Inflammatory macrophage treated with lipopolysaccharide for 4 hours (primary cell): Measurements from ENCODE around the gene TEKT2.
A peak's percentile ranks its signal among the peaks of the same experiment; 100 is the strongest.

Experiments used
- DNase-seq: peaks from one replicate; pipeline ENCODE4 v3.0.0-alpha.2; 2020

Gene TEKT2

GRCh38 chr1:36088265-36088576 lies 4.3 kb downstream of the TEKT2 start:
- DNase-seq = no peak

GRCh38 chr1:36088577-36089392 lies 4.9 kb downstream of the TEKT2 start, which contains the start of gene ADPRS:
TSS of gene ADPRS (plus strand) at chr1:36088892. CDS start at chr1:36088905, 13 bp downstream.
- peak; percentile 92 for DNase-seq

- peak; percentile 91 for DNase-seq
These were observed 5.7 kb downstream of the TEKT2 start for GRCh38 chr1:36089393-36090121.

GRCh38 chr1:36091141-36091540 lies 7.2 kb downstream of the TEKT2 start:
- DNase-seq = no peak

GRCh38 chr1:36091698-36092097 lies 7.8 kb downstream of the TEKT2 start:
- no peak for DNase-seq

- DNase-seq = no peak
These were observed 8.4 kb downstream of the TEKT2 start for GRCh38 chr1:36092166-36092797.

- no peak for DNase-seq
These were observed 8.9 kb downstream of the TEKT2 start for GRCh38 chr1:36092798-36093185.

GRCh38 chr1:36093226-36093625 lies 9.3 kb downstream of the TEKT2 start:
- no peak for DNase-seq

- DNase-seq = no peak
These were observed 10.0 kb downstream of the TEKT2 start for GRCh38 chr1:36093929-36094328.

GRCh38 chr1:36094621-36095061 lies 10.7 kb downstream of the TEKT2 start:
- no peak for DNase-seq

GRCh38 chr1:36095760-36096405 lies 12.0 kb downstream of the TEKT2 start:
- peak; percentile 65 for DNase-seq

- no peak for DNase-seq
These were observed 12.9 kb downstream of the TEKT2 start for GRCh38 chr1:36096500-36097432.

- DNase-seq = no peak
These were observed 14.0 kb downstream of the TEKT2 start for GRCh38 chr1:36097693-36098585.

GRCh38 chr1:36098650-36099365 lies 14.9 kb downstream of the TEKT2 start:
- DNase-seq = no peak

- DNase-seq = peak; percentile 60
These were observed 15.9 kb downstream of the TEKT2 start for GRCh38 chr1:36099681-36100341.

GRCh38 chr1:36100376-36100775 lies 16.5 kb downstream of the TEKT2 start:
- DNase-seq = no peak

GRCh38 chr1:36101546-36101945 lies 17.7 kb downstream of the TEKT2 start:
- DNase-seq = no peak

GRCh38 chr1:36106269-36106668 lies 22.4 kb downstream of the TEKT2 start:
- no peak for DNase-seq

- DNase-seq = no peak
These were observed 23.5 kb downstream of the TEKT2 start for GRCh38 chr1:36107394-36107793.

- DNase-seq = no peak
These were observed 24.4 kb downstream of the TEKT2 start for GRCh38 chr1:36108314-36108713.
